SK-MEL-5 (cell line): Measurements from ENCODE around the gene ANKRD16. TPM values are rescaled to one million over a fixed set of nuclear protein-coding genes. Genes with fewer than 3 reads are reported as not detected.

Experiments used
- DNase-seq: peaks from one replicate; pipeline ENCODE4 v3.0.0-alpha.2; 2016; ENCODE audit warnings: low read depth, low spot score
- in situ Hi-C: cut with HindIII; loops from 2 replicates; pipeline ENCODE4 v1.10.0; 2016; ENCODE audit warnings: low sequenced_read_pairs, high pct_unique_total_duplicates, low pct_unique_long_range_greater_than_20kb
- polyA plus RNA-seq, 2 experiments: library from polyadenylated mRNA; depleted of rRNA; stranded (reverse); fragments of >200 nt; gene quantifications; 2 replicates each; pipeline ENCODE4 v1.2.3, GENCODE V29; 2015
- total RNA-seq: library from RNA; depleted of rRNA; stranded (reverse); fragments of >200 nt; shearing (Covaris generic); gene quantifications from 2 replicates; pipeline ENCODE4 v1.2.3, GENCODE V29; 2014; rRNA removed

ANKRD16 gene
- 8.9 and 9.2 TPM in 2 replicates for total RNA-seq
- 4.8 and 9.6 TPM in 2 replicates for polyA plus RNA-seq (2015; cell fraction: cytosol; rRNA removed)
- polyA plus RNA-seq (2015; cell fraction: nucleus; rRNA removed): 12.4 and 13.3 TPM in 2 replicates

DNA sequence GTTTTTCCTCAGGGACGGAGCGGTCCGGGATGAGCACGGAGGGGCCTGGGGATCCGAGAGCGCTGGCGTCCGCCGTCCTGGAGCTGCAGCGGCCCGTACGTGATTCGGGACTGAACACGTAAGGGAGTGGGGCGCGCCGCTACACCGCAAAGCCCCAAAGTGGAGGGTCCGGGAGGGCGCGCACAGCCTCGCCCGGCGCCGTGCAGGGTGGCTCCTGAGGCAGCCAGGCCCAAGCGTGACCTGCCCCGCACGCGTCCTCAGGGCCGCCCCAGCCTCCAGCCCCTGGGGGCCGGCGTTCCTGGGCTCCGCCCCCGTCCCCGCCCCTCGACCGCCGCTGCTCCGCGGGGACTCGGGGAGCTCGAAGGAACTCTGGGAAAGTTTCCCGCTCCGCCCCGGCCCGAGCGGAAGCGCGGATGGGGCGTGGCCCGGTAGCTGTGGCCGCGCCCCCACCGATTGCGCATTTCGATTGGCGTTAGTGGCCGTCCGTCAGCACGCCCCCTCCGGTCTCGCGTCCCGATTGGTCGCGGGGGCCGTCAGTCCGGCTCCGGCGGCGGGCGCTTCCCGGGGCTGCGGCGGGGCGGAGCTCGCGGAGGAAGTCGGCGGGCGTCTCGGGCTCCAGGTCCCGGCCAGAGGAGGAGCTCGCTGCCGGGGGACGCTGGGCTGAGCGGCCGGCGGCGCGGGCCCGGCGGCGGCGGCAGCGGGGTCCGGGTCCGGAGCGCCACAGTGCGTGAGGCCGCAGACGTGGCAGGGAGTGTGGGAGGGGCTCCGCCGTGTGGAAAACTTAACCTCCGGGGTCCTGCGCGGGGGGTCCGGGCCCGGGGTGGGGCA lies at the start of gene ANKRD16, which contains the start of gene FBH1:
Gene ANKRD16 (minus strand): TSS at position 270 of the 828 bp plus-strand sequence. CDS start 539 bp downstream, outside the sequence.
Gene FBH1 (plus strand): TSS at position 620 of the 828 bp plus-strand sequence. CDS start 103 bp downstream, at position 723.
- peak; percentile 94 for DNase-seq
- in situ Hi-C loops: no loop called here

DNA sequence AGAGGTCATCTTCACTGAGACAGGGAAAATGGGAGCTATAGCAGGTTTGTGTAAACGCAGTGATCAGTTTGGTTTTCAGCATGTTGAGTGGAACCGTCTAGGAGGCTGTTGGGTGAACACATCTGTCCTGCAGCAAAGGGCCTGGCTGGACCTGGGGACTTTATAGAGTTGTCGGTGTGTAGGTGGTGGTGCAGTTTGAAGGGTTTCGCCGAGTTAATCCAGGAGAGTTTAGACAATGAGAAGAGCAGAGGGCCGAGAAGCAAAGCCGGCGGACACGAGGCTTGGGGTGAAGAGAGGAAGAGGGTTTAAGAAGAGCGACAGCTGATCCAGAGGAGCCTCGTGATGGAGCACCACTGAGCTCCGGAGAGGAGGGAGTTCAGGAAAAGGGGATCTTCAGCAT lies 48.6 kb upstream of the ANKRD16 start:
- no peak for DNase-seq
- in situ Hi-C loops: no loop called here

GRCh38 chr10:5937016-5937415 lies 47.3 kb upstream of the ANKRD16 start:
- in situ Hi-C loops: no loop called here
- DNase-seq: no peak

DNA sequence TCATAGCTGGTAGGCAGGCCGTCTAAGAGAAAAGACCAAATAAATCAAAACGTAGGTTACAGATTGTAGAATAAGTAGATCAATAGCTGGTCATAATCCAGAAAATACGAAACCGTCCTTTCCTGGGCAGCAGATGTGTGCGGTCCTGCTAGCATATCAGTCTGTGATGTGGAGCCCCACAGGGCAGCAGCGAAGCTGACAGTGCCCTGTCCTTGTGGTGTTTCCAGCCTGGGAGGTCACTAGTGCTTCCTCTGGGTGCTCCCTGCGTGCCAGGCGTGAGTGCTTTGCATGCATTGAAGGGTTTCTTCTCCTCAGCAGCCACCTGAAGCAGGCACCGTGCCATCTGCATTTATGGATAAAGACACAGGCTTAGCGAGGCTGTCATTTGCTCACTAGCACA lies 45.9 kb upstream of the ANKRD16 start:
- DNase-seq: no peak
- in situ Hi-C loops: no loop called here

GRCh38 chr10:5933909-5934546 lies 44.3 kb upstream of the ANKRD16 start:
- in situ Hi-C loops: no loop called here
- no peak for DNase-seq

GRCh38 chr10:5932345-5932744 lies 42.7 kb upstream of the ANKRD16 start:
- DNase-seq: no peak
- in situ Hi-C loops: no loop called here

DNA sequence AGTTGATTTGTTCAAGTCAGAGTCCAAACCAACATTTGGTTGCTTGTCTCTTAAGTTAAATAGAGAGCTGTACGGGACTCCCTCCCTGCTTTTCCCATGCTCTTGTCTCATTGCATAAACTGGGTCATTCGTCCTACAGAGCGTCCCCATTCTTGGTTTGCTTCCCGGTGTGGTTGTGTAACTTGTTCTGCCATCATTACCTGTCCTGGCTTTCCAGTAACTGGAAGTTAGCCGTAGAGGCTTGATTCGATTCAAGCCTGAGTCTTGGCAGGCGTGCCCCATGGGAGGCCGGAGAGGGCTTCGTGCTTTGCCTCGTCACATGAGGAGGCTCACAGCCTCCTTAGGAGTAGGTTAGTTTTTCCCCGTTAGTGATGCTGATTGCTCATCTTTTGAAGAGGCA lies 40.6 kb upstream of the ANKRD16 start:
- in situ Hi-C loops: no loop called here
- DNase-seq: no peak

- in situ Hi-C loops: no loop called here
- DNase-seq: peak; percentile 86
Observed at GRCh38 chr10:5929442-5929841, 39.7 kb upstream of the ANKRD16 start.

DNA sequence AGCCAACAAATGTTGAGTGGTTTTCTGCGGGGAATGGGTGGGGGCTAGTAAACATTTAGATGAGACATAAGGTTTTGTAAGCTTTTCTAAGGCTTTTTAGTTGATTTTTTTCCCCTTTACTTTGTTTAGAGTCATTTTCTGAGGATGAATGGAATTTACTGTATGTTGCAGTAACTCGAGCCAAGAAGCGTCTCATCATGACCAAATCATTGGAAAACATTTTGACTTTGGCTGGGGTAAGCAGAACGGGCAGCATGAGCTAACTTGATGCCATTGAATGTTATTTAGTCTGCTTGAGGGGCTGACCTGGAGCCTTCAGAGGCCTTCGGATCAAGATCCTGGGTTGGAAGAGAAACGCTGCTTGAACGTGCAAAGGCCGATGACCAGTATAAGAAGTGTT lies 37.6 kb upstream of the ANKRD16 start:
- DNase-seq: no peak
- in situ Hi-C loops: no loop called here

DNA sequence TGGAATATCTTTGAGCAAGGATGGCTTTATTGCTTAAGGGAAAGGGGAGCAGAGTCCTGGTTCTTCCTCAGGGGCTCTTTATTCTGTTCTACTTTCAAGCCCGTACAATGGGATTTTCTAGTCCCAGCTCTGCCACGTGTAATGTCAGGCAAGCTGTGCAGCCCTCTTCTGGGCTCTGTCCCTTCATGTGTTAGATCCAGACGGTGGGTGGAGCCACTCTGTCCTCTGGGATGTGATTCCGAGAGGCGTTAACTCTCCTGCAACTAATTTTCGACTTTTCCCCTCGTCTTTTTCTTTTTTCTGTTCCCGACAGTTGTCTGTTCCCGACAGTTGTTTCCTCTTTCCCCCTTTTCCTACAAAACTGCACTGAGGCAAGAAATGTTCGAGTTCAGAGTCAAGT lies 35.2 kb upstream of the ANKRD16 start:
- in situ Hi-C loops: no loop called here

DNA sequence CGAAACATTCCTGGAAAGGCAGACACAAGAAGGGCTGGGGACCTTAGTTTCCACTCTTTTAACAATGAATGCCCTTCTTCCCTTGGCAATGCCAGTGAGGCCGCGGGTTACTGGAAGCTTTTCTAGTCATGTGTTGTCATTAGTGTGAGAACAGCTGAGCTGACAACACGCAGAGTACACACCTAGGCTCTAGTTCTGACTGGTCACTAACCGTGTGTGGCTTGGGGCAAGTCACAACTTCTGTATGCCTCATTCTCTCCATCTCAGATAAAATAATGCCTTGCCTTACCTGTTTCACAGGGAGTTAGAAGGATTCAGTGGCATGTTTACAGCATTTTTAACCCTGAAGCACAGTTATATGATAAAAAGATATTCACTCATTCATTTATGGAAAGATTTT lies 32.1 kb upstream of the ANKRD16 start:
- in situ Hi-C loops: no loop called here
- no peak for DNase-seq

More for the DNA sequence above, 35.2 kb upstream of the ANKRD16 start:
- no peak for DNase-seq

DNA sequence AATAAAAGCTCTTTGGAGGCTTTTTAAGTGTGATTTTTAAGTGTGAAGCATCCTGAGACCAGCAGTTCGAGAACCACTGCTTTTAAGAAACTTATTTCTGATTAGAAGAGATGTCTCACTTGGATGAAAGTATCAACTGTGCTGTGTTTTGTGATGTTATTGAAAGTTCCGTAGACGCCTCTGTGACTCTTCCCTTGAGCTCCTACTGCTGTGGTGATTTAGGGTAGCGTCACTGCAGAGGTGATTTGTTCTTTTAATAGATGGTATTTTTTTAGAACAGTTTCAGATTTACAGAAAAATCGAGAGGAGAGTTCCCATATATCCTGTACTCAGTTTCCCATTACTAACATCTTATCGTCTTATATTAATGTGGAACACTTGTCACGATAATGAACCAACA lies 29.9 kb upstream of the ANKRD16 start:
- DNase-seq: no peak
- in situ Hi-C loops: no loop called here

DNA sequence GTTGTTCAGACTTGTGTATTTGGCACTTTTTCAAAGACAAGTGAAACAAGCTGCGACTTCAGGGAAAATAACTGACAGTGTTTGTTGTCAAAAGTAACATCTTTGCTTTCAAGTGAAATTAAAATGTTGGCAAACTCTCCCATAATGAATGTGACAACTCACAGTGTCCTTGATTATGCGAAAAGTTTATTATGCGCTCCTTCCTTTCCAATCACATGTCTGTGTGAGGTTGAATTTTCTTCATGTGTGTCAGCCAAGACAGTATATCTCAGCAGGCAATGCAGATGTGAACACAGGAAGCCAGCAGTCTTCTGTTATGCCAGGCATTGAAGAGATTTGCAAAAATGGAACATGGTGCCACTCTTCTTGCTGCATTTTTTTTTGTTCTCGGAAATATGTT lies 29.1 kb upstream of the ANKRD16 start:
- in situ Hi-C loops: no loop called here
- no peak for DNase-seq

DNA sequence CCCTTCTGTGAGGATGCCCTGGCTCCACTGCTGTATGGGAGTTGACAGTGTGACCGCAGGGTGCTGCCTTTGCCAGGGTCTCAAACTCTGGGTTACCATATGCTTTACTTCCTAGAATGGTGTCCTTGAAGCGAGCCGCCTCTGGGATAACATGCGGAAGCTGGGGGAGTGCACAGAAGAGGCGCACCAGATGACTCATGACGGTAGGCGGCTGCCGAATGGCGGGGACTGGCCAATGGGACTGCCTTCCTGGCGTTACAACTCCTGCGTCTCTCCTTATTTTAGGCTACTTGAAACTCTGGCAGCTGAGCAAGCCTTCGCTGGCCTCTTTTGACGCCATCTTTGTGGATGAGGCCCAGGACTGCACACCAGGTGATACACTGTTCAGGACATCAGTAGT lies 27.6 kb upstream of the ANKRD16 start:
- DNase-seq: no peak
- in situ Hi-C loops: no loop called here

DNA sequence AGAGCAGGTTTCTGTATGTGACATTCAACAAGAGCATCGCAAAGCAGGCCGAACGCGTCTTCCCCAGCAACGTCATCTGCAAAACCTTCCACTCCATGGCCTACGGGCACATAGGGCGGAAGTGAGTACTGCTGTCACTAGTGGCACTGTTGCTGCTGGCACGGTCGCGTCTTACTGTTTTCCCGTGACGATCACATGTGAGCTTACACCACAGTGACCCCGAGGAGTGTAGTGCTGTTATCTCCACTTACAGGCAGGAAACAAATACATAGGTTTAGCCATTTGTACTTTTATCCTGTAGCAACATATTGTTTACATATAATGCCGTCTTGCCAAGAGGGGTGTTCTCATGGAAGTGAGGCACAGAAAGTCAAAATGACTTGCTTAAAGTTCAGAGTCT lies 25.8 kb upstream of the ANKRD16 start:
- DNase-seq: no peak
- in situ Hi-C loops: no loop called here

- no peak for DNase-seq
- in situ Hi-C loops: no loop called here
Observed at GRCh38 chr10:5913736-5914135, 24.0 kb upstream of the ANKRD16 start.

DNA sequence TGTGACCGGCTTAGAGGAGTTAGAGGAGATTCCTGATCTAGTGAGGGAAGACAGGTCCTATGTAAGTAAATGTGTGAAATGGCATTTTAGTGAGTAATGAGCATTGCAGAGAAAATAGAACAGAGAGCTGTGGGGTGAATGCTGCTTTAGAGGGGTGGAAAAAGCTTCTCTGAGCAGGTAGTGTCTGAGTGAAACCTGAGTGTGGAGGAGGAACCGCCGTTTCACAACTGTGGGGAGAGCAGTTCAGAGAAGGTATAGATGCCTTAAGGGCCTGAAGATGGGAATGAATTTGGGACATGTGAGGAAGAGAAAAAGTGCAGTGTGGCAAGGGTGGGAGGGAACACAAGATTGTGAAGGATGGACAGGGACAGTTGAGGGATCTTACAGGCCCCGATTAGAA lies 22.0 kb upstream of the ANKRD16 start:
- no peak for DNase-seq
- in situ Hi-C loops: no loop called here

DNA sequence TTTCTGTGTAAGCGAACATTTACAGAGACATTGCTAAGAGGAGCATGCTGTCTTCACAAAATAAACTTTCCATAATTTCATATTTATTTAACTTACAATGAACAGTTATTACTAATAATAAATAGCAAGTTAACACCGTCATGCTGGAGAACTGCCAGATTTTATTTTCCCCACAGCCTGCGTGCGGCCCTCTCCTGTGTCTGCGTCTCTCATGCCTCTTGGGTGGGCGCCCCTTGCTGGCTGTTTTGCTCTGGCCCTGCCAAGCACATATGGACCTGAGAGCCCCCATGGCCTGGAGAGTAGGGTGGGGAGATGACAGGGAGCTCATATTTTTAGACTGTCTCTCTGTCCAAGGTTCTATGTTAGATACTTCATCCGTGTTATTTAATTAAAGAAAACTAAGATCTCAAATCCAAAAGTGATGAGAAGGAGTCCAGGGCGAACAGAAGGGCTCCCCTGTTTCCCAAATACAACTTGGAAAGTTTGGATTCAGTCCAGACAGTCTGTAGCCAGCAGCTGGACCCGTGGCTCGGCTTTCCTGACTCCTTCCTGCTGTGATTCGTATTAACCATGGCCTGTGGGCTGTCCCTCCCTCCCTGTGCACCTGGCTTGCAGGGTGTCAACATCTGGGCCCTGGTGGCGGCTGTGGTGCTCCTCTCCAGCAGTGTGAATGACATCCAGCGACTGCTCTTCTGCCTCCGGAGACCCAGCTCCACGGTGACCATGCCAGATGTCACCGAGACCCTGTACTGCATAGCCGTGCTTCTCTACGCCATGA lies 20.8 kb upstream of the ANKRD16 start:
- in situ Hi-C loops: no loop called here
- no peak for DNase-seq
